Neuron (in vitro differentiated cells): ENCODE data around the gene APOL3.
"Not testable (repeated sequence)": the region's sequence is repeated elsewhere in the genome, so short reads cannot be mapped to it uniquely, and the experiment has no call there.

ENCODE experiments used
- H2AFZ ChIP-seq: one replicate; pipeline ENCODE4 v1.6.1; 2013; ENCODE audit warnings: low read depth, mild to moderate bottlenecking, inconsistent platforms, low read length, moderate library complexity
- H3K27me3 ChIP-seq: one replicate; pipeline ENCODE4 v1.6.1; 2013; ENCODE audit warnings: low read length; ENCODE audit not compliant: insufficient read depth
- H3K36me3 ChIP-seq: one replicate; pipeline ENCODE4 v1.6.1; 2013; ENCODE audit warnings: low read length; ENCODE audit not compliant: insufficient read depth
- H3K4me1 ChIP-seq: one replicate; pipeline ENCODE4 v1.6.1; 2013; ENCODE audit warnings: low read length; ENCODE audit not compliant: insufficient read depth
- H3K4me3 ChIP-seq: 2 replicates; pipeline ENCODE4 v1.5.1; 2013; ENCODE audit warnings: mild to moderate bottlenecking, low read length, moderate library complexity
- H3K9me3 ChIP-seq: one replicate; pipeline ENCODE4 v1.6.1; 2013; ENCODE audit warnings: low read length

Gene APOL3

GRCh38 chr22:36151006-36151595 lies 9.5 kb downstream of the APOL3 start:
- Histone ChIP-seq H3K36me3 (no peaks in the 10 kb centered on the region), H3K4me3 (no peak overlapping the region), H2AFZ (no peak overlapping the region), H3K27me3 (no peaks in the 10 kb centered on the region), H3K4me1 (peaks cover 6% of the 10 kb centered on the region), H3K9me3 (no peaks in the 10 kb centered on the region)

DNA sequence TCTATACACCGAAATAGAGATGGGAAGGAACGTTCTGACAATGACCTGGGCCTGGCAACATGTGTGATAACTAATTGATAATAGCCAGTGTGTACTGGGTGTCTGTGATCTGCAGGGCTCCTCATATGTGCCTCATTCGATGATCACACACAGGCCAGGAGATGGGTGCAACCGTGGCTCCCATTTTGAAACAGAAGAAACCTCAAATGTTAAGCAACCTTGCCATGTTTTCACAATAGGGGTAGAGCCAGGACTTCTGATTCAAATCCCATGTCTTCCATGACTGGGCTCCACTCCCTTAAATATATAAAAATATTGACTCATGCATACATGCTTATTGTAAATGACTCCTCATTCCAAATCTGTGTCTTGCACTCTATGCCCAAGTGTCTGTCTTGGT lies 11.1 kb downstream of the APOL3 start:
- Histone ChIP-seq H3K27me3 (no peaks in the 10 kb centered on the region), H3K9me3 (no peaks in the 10 kb centered on the region), H2AFZ (no peak overlapping the region), H3K4me1 (peaks cover 6% of the 10 kb centered on the region), H3K4me3 (no peak overlapping the region), H3K36me3 (no peaks in the 10 kb centered on the region)

GRCh38 chr22:36148411-36148810 lies 12.1 kb downstream of the APOL3 start:
- Histone ChIP-seq H3K36me3 (no peaks in the 10 kb centered on the region), H3K4me3 (no peak overlapping the region), H3K4me1 (peaks cover 6% of the 10 kb centered on the region), H3K9me3 (no peaks in the 10 kb centered on the region), H3K27me3 (no peaks in the 10 kb centered on the region), H2AFZ (no peak overlapping the region)

DNA sequence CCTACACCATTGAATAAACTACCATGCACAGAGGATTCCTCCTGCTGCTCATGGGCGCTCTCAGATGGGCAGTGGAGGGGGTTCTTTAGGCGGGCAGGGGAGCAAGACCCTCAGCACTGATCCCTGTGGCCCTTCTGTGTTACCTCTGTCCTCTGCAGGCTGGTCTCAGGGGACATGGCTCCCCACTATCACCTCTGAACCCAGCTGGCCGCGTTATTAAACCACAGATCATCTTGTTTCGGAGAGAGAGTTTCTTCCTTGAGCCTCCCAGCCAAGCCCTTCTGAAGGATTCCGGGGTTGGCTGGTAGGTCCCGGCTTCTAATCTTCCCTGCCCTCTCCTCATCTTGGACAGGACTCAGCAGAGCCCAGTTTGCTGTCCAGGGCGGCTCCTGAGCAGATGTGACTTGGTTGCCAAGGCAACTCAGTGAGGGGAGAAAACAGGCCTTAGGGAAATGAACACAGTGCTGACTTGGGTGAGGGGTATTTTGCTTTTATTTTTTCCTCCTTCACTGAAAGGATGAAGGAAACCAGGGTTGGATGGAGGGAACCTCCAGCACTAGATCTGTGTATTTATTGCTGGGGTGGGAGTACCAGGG lies 13.3 kb downstream of the APOL3 start:
- Histone ChIP-seq H3K4me3 (no peak overlapping the region), H3K27me3 (no peaks in the 10 kb centered on the region), H3K36me3 (no peaks in the 10 kb centered on the region), H2AFZ (no peak overlapping the region), H3K9me3 (no peaks in the 10 kb centered on the region), H3K4me1 (peaks cover 6% of the 10 kb centered on the region)

DNA sequence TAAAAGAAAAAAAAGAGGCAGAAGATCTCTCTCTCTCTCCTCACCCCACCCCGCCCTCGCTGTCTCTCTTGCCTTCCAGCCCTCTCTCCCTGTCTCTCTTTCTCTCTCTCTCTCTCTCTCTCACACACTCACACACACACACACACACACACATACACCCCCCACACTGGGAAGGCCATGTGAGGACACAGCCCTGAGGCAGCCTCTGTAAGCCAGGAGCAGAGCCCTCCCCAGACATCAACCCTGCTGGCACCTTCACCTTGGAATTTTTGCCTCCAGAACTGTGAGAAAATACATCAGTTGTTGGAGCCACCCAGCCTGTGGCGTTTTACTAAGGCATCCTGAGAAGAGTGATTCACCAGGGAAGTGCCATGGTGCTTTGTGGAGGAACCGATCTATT lies 14.7 kb downstream of the APOL3 start:
- H3K27me3 ChIP-seq = no peaks in the 10 kb centered on the region
- H3K4me3 ChIP-seq = no peak overlapping the region
- H3K9me3 ChIP-seq = no peaks in the 10 kb centered on the region
- H3K4me1 ChIP-seq = peaks cover 6% of the 10 kb centered on the region
- H2AFZ ChIP-seq = no peak overlapping the region
- no peaks in the 10 kb centered on the region for H3K36me3 ChIP-seq

DNA sequence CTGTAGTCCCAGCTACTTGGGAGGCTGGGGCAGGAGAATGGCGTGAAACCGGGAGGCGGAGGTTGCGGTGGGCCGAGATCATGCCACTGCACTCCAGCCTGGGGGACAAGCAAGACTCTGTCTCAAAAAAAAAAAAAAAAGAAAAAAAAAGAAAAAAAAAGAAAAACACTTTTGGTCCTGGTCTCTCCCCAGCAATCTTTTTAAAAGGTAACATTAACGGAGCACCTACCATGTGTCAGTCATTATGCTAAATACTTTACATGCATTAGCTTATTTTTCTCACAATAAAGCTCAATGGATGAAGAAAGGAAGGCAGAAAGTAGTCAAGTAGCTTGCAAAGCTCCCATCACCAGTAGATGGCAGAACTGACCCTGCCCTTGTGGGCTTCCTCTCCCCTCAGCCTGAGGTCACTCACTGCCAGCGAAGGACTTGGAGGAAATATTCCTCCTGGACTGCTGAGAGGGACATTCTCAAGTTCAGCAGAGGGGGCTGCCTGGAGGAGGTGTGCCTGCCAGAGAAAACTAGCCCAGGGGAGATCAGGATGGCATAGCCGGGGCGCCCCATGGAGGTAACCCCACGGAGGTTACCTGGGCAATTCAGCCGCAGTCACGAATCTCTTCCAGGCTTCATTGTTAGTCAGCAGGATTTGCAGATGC lies 15.5 kb downstream of the APOL3 start:
- H2AFZ ChIP-seq = no peak overlapping the region
- peaks cover 6% of the 10 kb centered on the region for H3K4me1 ChIP-seq
- no peaks in the 10 kb centered on the region for H3K36me3 ChIP-seq
- no peaks in the 10 kb centered on the region for H3K27me3 ChIP-seq
- no peak overlapping the region for H3K4me3 ChIP-seq
- no peaks in the 10 kb centered on the region for H3K9me3 ChIP-seq

DNA sequence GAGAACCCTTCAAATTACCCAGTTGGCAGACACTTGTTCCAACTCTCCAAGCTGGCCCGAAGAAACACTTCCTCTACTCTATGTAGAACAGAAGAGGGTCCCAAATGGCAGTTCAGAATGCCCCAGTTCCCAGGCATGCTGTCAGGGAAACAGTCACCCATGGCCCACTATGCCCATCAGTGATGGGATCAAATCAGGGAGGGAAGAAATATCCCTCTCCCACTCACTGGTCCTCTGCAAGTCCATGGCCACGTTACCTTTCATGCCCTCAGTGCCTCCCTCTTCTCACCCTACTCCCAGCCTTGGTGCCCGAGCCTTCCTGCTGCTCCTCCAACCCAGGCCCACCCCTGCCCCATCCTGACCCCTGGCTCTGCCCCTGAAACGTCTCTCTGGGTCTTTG lies 16.6 kb downstream of the APOL3 start:
- Histone ChIP-seq H3K27me3 (no peaks in the 10 kb centered on the region), H3K4me3 (no peak overlapping the region), H3K9me3 (no peaks in the 10 kb centered on the region), H3K4me1 (peaks cover 6% of the 10 kb centered on the region), H2AFZ (no peak overlapping the region), H3K36me3 (no peaks in the 10 kb centered on the region)

DNA sequence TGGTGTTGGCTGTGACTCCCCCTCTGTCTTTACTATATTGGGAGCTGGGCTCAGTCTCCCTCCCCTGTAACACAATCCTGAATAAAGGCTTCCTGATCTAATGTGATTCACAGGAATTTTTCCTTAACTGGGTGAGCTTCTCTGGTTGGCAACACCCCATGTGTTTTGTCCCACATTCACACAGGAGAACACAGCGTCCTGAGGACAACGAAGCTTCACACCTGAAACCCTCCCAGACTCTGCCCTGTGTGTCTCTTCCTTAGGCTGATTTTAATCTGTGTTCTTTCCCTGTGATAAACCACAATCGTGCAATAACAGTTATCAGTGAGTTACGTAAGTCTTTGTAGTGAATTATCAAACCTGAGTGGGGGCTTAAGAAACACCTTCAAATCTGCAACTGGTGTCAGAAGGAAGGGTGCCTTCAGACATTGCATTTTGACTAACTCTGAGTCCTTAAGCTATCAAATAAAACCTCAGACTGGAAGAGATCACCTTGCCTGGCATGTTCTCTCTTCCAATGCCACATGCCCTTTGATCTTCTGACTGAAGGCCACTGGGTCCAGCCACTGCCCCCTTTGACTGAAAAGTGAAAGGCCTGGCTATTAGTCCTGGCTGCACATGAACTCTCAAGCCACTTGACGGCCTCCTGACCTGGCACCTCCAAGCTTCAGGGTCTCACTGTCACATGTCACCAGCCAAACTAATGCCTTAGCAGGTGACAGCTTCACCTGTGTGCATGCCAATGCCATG lies 17.3 kb downstream of the APOL3 start:
- Histone ChIP-seq H2AFZ (no peak overlapping the region), H3K9me3 (no peaks in the 10 kb centered on the region), H3K27me3 (no peaks in the 10 kb centered on the region), H3K4me1 (peaks cover 6% of the 10 kb centered on the region), H3K4me3 (no peak overlapping the region), H3K36me3 (no peaks in the 10 kb centered on the region)

DNA sequence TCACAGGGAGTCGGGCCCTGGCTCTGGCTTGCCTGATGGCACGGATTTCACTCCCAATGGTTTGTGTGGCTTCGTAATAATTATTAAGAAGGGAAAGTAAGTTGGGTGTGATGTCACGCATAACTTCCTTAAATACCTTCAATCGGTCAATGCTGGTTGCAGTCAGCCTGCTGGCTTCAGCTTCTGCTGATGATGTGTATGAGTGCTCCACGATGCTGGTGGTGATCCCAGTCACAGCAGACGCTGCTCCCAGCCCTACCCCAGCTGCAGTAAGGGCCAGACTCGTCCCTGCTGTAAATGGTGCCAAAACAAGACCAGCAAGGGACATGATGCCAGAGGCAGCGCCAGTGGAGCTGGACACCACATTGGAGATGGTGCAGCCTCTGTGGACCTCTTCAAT lies 19.1 kb downstream of the APOL3 start:
- Histone ChIP-seq H3K4me1 (no peaks in the 10 kb centered on the region), H3K36me3 (no peaks in the 10 kb centered on the region), H2AFZ (no peak overlapping the region), H3K4me3 (no peak overlapping the region), H3K9me3 (no peaks in the 10 kb centered on the region), H3K27me3 (no peaks in the 10 kb centered on the region)

GRCh38 chr22:36138709-36139108 lies 21.8 kb downstream of the APOL3 start:
- not testable (repeated sequence) for H3K9me3 ChIP-seq, H2AFZ ChIP-seq, H3K36me3 ChIP-seq, H3K4me1 ChIP-seq, H3K27me3 ChIP-seq, H3K4me3 ChIP-seq

- Histone ChIP-seq H3K4me1 (no peaks in the 10 kb centered on the region), H2AFZ (no peak overlapping the region), H3K36me3 (no peaks in the 10 kb centered on the region), H3K4me3 (no peak overlapping the region), H3K9me3 (no peaks in the 10 kb centered on the region), H3K27me3 (peaks cover 4% of the 10 kb centered on the region)
Observed at GRCh38 chr22:36136988-36137387, 23.6 kb downstream of the APOL3 start.

GRCh38 chr22:36136475-36136874 lies 24.1 kb downstream of the APOL3 start:
- H3K36me3 ChIP-seq = no peaks in the 10 kb centered on the region
- no peaks in the 10 kb centered on the region for H3K9me3 ChIP-seq
- H3K27me3 ChIP-seq = peaks cover 6% of the 10 kb centered on the region
- no peaks in the 10 kb centered on the region for H3K4me1 ChIP-seq
- H2AFZ ChIP-seq = no peak overlapping the region
- H3K4me3 ChIP-seq = no peak overlapping the region

- Histone ChIP-seq H3K9me3 (no peaks in the 10 kb centered on the region), H3K4me1 (no peaks in the 10 kb centered on the region), H3K36me3 (no peaks in the 10 kb centered on the region), H3K27me3 (peaks cover 16% of the 10 kb centered on the region), H3K4me3 (no peak overlapping the region), H2AFZ (no peak overlapping the region)
Observed at GRCh38 chr22:36135306-36135980, 25.1 kb downstream of the APOL3 start.
